HL-60 (cell line): ENCODE data around the gene FTO.

ENCODE experiments used
- DNase-seq, 2 experiments: peaks; one replicate each; pipeline ENCODE4 v3.0.0-alpha.2; 2010 to 2020; ENCODE audit warnings: low read depth in 1 of 2, low spot score in 1 of 2
- H3K27ac ChIP-seq: fragments of 250-450 bp; sonication (Bioruptor Pico); replicated peaks from 2 replicates; pipeline ENCODE4 v1.5.1; 2020; ENCODE audit warnings: mild to moderate bottlenecking, moderate library complexity
- H3K27me3 ChIP-seq: fragments of 250-450 bp; sonication (Bioruptor Pico); 2 replicates; pipeline ENCODE4 v1.5.1; 2021; ENCODE audit warnings: mild to moderate bottlenecking, moderate library complexity; ENCODE audit not compliant: insufficient read depth, poor library complexity, severe bottlenecking
- H3K4me3 ChIP-seq: replicated peaks from 2 replicates; pipeline ENCODE4 v1.5.1; 2011; ENCODE audit warnings: mild to moderate bottlenecking, control low read depth, low read length; ENCODE audit not compliant: insufficient read depth
- CTCF ChIP-seq: IDR thresholded peaks from one replicate; pipeline ENCODE4 v1.5.1; 2011; ENCODE audit warnings: low read length, control low read depth, inconsistent platforms; ENCODE audit not compliant: insufficient read depth
- GABPA ChIP-seq: IDR thresholded peaks from 2 replicates; pipeline ENCODE4 v1.6.1; 2012; ENCODE audit warnings: low read depth
- POLR2AphosphoS5 ChIP-seq: IDR thresholded peaks from 2 replicates; pipeline ENCODE4 v1.6.1; 2012; ENCODE audit warnings: low read depth
- REST ChIP-seq: IDR thresholded peaks from 2 replicates; pipeline ENCODE4 v1.6.1; 2012; ENCODE audit warnings: low read depth; ENCODE audit not compliant: insufficient replicate concordance
- SPI1 ChIP-seq: IDR thresholded peaks from 2 replicates; pipeline ENCODE4 v1.6.1; 2012; ENCODE audit warnings: low read depth, mild to moderate bottlenecking, borderline replicate concordance

Gene FTO

GRCh38 chr16:53713403-53714204 lies 9.6 kb downstream of the FTO start:
- Histone ChIP-seq H3K27me3 (no peaks in the 10 kb centered on the region), H3K4me3 (no peak overlapping the region), H3K27ac (no peak overlapping the region)
- DNase-seq, result no peak
- no peak for TF ChIP-seq GABPA
- TF ChIP-seq REST, result no peak
- no peak for TF ChIP-seq CTCF
- TF ChIP-seq SPI1, result no peak
- TF ChIP-seq POLR2AphosphoS5, result no peak

- no peaks in the 10 kb centered on the region for H3K27me3 ChIP-seq
- TF ChIP-seq POLR2AphosphoS5 (no peak), REST (no peak), SPI1 (no peak), CTCF (no peak), GABPA (no peak)
- no peak for DNase-seq
- H3K4me3 ChIP-seq, result no peak overlapping the region
- no peak overlapping the region for H3K27ac ChIP-seq
These were observed 10.5 kb downstream of the FTO start for GRCh38 chr16:53714205-53715022.

GRCh38 chr16:53715023-53715384 lies 11.0 kb downstream of the FTO start:
- TF ChIP-seq REST (no peak), GABPA (no peak), CTCF (no peak), SPI1 (no peak), POLR2AphosphoS5 (no peak)
- DNase-seq, result no peak
- Histone ChIP-seq H3K4me3 (no peak overlapping the region), H3K27ac (no peak overlapping the region), H3K27me3 (no peaks in the 10 kb centered on the region)
